Lung (tissue), 12 donors: Measurements from ENCODE around the gene UBE2K. TPM values are rescaled to one million over a fixed set of nuclear protein-coding genes. Genes with fewer than 3 reads are reported as not detected.
A peak's percentile ranks its signal among the peaks of the same experiment; 100 is the strongest.

ENCODE experiments used
- ATAC-seq: fragments of 200-7000 bp; cut with Tn5 transposase; one replicate; pipeline ENCODE4 v1.9.1; 2020; ENCODE audit warnings: moderate number of reproducible peaks; ENCODE audit not compliant: insufficient read depth, low FRiP score
- DNase-seq, 3 donors: peaks; one replicate each; pipeline ENCODE4 v3.0.0-alpha.2; 2013 to 2017
- H3K27ac ChIP-seq, 2 donors: one replicate each; pipeline ENCODE4 v1.5.1; 2013; ENCODE audit warnings: mild to moderate bottlenecking in 2 of 2, moderate library complexity in 2 of 2, control low read depth in 1 of 2, inconsistent platforms in 1 of 2, low read depth in 1 of 2, low read length in 1 of 2
- H3K27me3 ChIP-seq, 3 donors: one replicate each; pipeline ENCODE4 v1.5.1; 2013; ENCODE audit warnings: low read length in 2 of 3; ENCODE audit not compliant: control insufficient read depth in 3 of 3, insufficient read depth in 3 of 3
- H3K36me3 ChIP-seq, 4 donors: one replicate each; pipeline ENCODE4 v1.5.1; 2013; ENCODE audit warnings: low read length in 4 of 4, mild to moderate bottlenecking in 1 of 4, moderate library complexity in 1 of 4; ENCODE audit not compliant: control insufficient read depth in 4 of 4, insufficient read depth in 4 of 4
- H3K4me1 ChIP-seq, 5 donors: one replicate each; pipeline ENCODE4 v1.5.1; 2013; ENCODE audit warnings: low read length in 5 of 5, mild to moderate bottlenecking in 2 of 5, moderate library complexity in 1 of 5; ENCODE audit not compliant: control insufficient read depth in 5 of 5, insufficient read depth in 5 of 5
- H3K4me3 ChIP-seq: one replicate; pipeline ENCODE4 v1.5.1; 2013; ENCODE audit warnings: mild to moderate bottlenecking, control low read depth, moderate library complexity
- H3K9ac ChIP-seq, 2 donors: one replicate each; pipeline ENCODE4 v1.5.1; 2013; ENCODE audit warnings: low read length in 2 of 2, control low read depth in 1 of 2; ENCODE audit not compliant: insufficient read depth in 1 of 2
- H3K9me3 ChIP-seq, 4 donors: one replicate each; pipeline ENCODE4 v1.5.1; 2013; ENCODE audit warnings: low read length in 3 of 4, mild to moderate bottlenecking in 1 of 4, moderate library complexity in 1 of 4; ENCODE audit not compliant: control insufficient read depth in 4 of 4, insufficient read depth in 3 of 4
- WGBS, 2 donors: extraction: QIAGEN DNeasy Blood & Tissue Kit; methylation state at CpG; one replicate each; pipeline ENCODE4 v1.1.7; 2013; 5-methylcytosine and 5-hydroxymethylcytosine counted together
- polyA plus RNA-seq, 2 donors: library from polyadenylated mRNA; stranded (reverse); fragments of 200-250 nt; gene quantifications; one replicate each; pipeline ENCODE4 v1.2.1, GENCODE V29; 2013
- total RNA-seq, 2 donors: library from RNA; depleted of rRNA in 1 of 2; stranded (reverse); fragments of >200 nt in 1 of 2; gene quantifications; one replicate each; pipeline ENCODE4 v1.2.1, GENCODE V29; 2014 to 2021
- TF ChIP-seq, protein P1 (sequence below): IDR thresholded peaks from 2 replicates; pipeline ENCODE4 v1.5.1; 2012; ENCODE audit warnings: mild to moderate bottlenecking; ENCODE audit errors: control extremely low read depth, extremely low read depth
- donor health status: control.
- donor health status: control.
- donor health status: Bipolar disorder and iron deficiency.
- donor health status: healthy.
- donor health status: DM: yes; HTN: yes; CAD: no.

UBE2K gene
- total and polyA plus RNA-seq, 4 donors: 32.1 to 54.6 (median 35.0) TPM

DNA sequence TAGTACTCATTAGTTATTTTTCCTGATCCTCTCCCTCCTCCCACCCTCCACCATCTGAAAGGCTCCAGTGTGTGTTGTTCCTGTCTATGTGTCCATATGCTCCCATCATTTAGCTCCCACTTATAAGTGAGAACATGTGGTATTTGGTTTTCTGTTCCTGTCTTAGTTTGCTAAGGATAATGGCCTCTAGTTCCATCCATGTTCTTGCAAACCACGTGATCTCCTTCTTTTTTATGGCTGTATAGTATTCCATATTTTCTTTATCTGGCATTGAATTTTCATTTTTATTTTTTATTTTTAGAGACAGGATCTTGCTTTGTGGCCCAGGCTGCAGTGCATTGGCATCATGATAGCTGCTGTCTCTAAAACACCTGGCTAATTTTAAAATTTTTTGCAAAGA is 11.9 kb upstream of the UBE2K start:
- no peaks in the 10 kb centered on the region for H3K36me3 ChIP-seq
- ATAC-seq (no peak), DNase-seq (no peak)
- H3K4me1 ChIP-seq: no peaks in the 10 kb centered on the region
- no peaks in the 10 kb centered on the region for H3K9me3 ChIP-seq
- TF ChIP-seq, protein P1, sequence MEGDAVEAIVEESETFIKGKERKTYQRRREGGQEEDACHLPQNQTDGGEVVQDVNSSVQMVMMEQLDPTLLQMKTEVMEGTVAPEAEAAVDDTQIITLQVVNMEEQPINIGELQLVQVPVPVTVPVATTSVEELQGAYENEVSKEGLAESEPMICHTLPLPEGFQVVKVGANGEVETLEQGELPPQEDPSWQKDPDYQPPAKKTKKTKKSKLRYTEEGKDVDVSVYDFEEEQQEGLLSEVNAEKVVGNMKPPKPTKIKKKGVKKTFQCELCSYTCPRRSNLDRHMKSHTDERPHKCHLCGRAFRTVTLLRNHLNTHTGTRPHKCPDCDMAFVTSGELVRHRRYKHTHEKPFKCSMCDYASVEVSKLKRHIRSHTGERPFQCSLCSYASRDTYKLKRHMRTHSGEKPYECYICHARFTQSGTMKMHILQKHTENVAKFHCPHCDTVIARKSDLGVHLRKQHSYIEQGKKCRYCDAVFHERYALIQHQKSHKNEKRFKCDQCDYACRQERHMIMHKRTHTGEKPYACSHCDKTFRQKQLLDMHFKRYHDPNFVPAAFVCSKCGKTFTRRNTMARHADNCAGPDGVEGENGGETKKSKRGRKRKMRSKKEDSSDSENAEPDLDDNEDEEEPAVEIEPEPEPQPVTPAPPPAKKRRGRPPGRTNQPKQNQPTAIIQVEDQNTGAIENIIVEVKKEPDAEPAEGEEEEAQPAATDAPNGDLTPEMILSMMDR: no peak
- H3K27me3 ChIP-seq: no peaks in the 10 kb centered on the region
- H3K9ac ChIP-seq: no peak overlapping the region
- 0% methylated on average over 1 of the region's 1 CpG for WGBS, 2 donors
- H3K27ac ChIP-seq: no peak overlapping the region
- no peak overlapping the region for H3K4me3 ChIP-seq

DNA sequence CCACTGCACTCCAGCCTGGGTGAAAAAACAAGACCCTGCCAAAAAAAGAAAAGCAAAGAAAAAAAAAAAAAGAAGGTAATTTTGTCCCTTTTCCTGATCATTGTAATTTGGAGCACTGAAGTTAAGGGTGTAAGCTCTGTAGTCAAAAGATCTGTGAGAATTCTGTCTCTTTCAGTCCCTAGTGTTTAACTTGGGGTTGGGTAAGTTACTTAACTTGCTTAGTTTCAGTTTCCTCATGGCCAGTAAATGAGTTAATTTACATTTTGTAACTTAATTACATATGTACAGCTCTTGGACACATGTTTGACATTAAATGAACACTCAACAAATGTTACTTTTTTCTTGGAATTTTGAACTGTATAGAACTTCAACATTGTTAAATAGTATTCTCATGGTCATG is 10.9 kb upstream of the UBE2K start:
- no peak overlapping the region for H3K9ac ChIP-seq
- H3K27me3 ChIP-seq: no peaks in the 10 kb centered on the region
- no peak overlapping the region for H3K4me3 ChIP-seq
- no peaks in the 10 kb centered on the region for H3K9me3 ChIP-seq
- DNase-seq (no peak), ATAC-seq (no peak)
- no peaks in the 10 kb centered on the region for H3K4me1 ChIP-seq
- no peaks in the 10 kb centered on the region for H3K36me3 ChIP-seq
- TF ChIP-seq, protein P1: no peak
- H3K27ac ChIP-seq: no peak overlapping the region

DNA sequence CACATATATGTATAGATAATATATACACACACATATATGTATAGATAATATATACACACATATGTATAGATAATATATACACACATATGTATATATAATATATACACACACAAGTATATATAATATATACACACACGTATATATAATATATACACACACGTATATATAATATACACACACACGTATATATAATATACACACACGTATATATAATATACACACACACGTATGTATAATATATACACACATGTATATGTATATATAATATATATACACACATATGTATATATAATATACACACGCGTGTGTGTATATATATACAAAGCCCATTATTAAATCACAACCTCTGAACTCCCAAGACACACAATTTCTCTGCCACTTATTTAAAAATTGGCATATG is 8.0 kb upstream of the UBE2K start:
- no peak for DNase-seq
- Histone ChIP-seq H3K27me3 (no peaks in the 10 kb centered on the region), H3K4me1 (no peaks in the 10 kb centered on the region), H3K4me3 (no peak overlapping the region), H3K36me3 (no peaks in the 10 kb centered on the region), H3K9ac (no peak overlapping the region), H3K9me3 (no peaks in the 10 kb centered on the region), H3K27ac (no peak overlapping the region)
- WGBS, 2 donors: 68 to 71% methylated on average over 7 of the region's 7 CpGs
- TF ChIP-seq, protein P1: no peak
- no peak for ATAC-seq

DNA sequence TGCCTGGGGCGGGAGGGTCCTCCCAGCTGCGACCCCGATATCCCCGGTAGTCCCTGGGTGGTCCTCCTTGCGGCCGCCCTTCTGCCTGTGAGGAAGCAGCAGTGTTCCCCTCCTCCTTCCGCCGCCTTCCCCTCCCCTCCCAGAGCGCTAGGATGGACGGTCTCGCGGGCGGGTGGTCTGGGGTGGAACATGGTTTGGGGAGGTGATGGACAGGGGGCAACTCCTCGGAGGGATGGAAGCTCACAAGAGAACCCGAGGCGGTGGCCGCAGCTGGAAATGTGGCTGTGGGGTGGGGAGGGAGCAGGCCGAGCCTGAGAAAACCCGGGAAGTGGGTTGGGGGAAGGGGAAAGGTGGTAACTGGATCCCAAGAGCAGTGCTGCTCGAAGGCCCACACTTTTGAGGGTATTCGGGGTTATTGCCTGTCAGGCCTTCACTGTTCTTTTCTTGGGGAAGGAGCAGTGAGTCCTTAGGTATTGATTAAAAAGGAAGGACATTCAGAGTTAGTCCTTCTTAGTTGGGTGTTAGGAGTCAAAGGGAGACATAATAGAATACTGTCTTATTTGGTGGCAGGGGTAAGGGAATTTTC is 581 bp downstream of the UBE2K start:
- peaks cover 0 to 5% (median 2%) of the 10 kb centered on the region in 4 donors for H3K36me3 ChIP-seq
- TF ChIP-seq, protein P1: no peak
- peak overlapping the region; percentile 78 to 87 for H3K9ac ChIP-seq
- ATAC-seq: peak; percentile 8
- H3K27ac ChIP-seq: peak overlapping the region; percentile 98
- no peaks in the 10 kb centered on the region for H3K27me3 ChIP-seq
- 0 to 1% methylated on average over 21 of the region's 21 CpGs for WGBS, 2 donors
- no peaks in the 10 kb centered on the region for H3K9me3 ChIP-seq
- peaks cover 0 to 26% (median 0%) of the 10 kb centered on the region in 5 donors for H3K4me1 ChIP-seq
- H3K4me3 ChIP-seq: peak overlapping the region; percentile 95
- DNase-seq: peak; percentile 63 to 75 (median 68)
